ENCODE results near the gene ADAMTS9.

DNA sequence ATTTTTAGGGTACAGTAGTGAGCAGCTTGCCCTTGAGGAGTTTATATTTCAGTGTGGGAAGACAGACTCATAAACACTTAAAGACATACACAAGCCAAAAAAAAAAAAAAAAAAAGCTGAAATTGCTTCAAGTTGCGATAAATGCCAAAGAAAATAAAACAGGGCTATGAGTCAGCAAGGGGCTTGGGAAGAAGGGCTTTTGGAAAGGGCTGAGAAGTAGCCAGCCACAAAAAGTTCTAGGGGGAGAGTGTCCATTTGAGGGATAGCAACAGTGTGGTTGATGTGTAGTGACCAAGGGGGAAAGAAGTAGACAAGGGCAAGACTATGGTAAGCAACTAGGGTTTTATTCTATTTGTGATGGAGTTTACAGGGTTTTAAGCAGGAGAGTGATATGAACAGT is 185.5 kb downstream of the ADAMTS9 start:
- TF ChIP-seq TAF1 (IDR thresholded peaks at IDR 0.05; ENCODE audit: low read depth, low read length), result no peak
- no peak for TF ChIP-seq POLR2A (IDR thresholded peaks at IDR 0.05; ENCODE audit: low read depth, low read length)
- TF ChIP-seq POU2F2 (IDR thresholded peaks at IDR 0.05; ENCODE audit: low read depth, low read length), result no peak
- no peak for TF ChIP-seq SPI1 (IDR thresholded peaks at IDR 0.05; ENCODE audit: low read depth, low read length)
- TF ChIP-seq POLR2AphosphoS5 (IDR thresholded peaks at IDR 0.05; ENCODE audit: low read depth, low read length), result no peak
